Kidney (tissue), 14 donors: ENCODE data around the gene SLX1A. TPM values are rescaled to one million over a fixed set of nuclear protein-coding genes. Genes with fewer than 3 reads are reported as not detected.

Experiments used
- DNase-seq, 5 donors: peaks; one replicate each; pipeline ENCODE4 v3.0.0-alpha.2; 2013 to 2020
- FAIRE-seq: peaks from 2 replicates; lab custom pipeline; 2012; peaks lifted over from hg19 to GRCh38; lab: Jason Lieb, UNC
- H3K27ac ChIP-seq, 2 donors: one replicate each; pipeline ENCODE4 v1.7.0; 2013; ENCODE audit warnings: low read depth in 2 of 2, low read length in 2 of 2, inconsistent platforms in 1 of 2
- H3K27me3 ChIP-seq: one replicate; pipeline ENCODE4 v1.7.1; 2013; ENCODE audit warnings: low read length, inconsistent platforms; ENCODE audit not compliant: control insufficient read depth, insufficient read depth
- H3K36me3 ChIP-seq, 3 donors: one replicate each; pipeline versions ENCODE4 v1.7.0 to v1.7.1; 2013; ENCODE audit warnings: low read length in 3 of 3, control low read depth in 1 of 3, inconsistent platforms in 1 of 3; ENCODE audit not compliant: insufficient read depth in 3 of 3, control insufficient read depth in 2 of 3
- H3K4me1 ChIP-seq, 3 donors: one replicate each; pipeline versions ENCODE4 v1.7.0 to v1.7.1; 2013; ENCODE audit warnings: low read length in 3 of 3, inconsistent platforms in 1 of 3, low read depth in 1 of 3; ENCODE audit not compliant: control insufficient read depth in 2 of 3, insufficient read depth in 2 of 3
- H3K4me3 ChIP-seq, 3 donors: one replicate each; pipeline versions ENCODE4 v1.7.0 to v1.8.1; 2013; ENCODE audit warnings: low read length in 3 of 3, control low read depth in 1 of 3, inconsistent platforms in 1 of 3
- H3K9ac ChIP-seq, 3 donors: one replicate each; pipeline versions ENCODE4 v1.7.0 to v1.7.1; 2013; ENCODE audit warnings: low read length in 3 of 3, control low read depth in 1 of 3, inconsistent platforms in 1 of 3
- H3K9me3 ChIP-seq, 3 donors: one replicate each; pipeline versions ENCODE4 v1.7.0 to v1.7.1; 2013; ENCODE audit warnings: low read length in 3 of 3, control low read depth in 1 of 3, inconsistent platforms in 1 of 3; ENCODE audit not compliant: control insufficient read depth in 2 of 3, insufficient read depth in 1 of 3
- intact Hi-C: fragments of 100-400 bp; cut with DNase I; formaldehyde crosslinking; loops from one replicate; pipeline ENCODE4 v1.11.1; 2022
- polyA plus RNA-seq: library from polyadenylated mRNA; stranded (reverse); fragments of 350-450 nt; fragmentation: Illumina TruSeq; extraction: RNeasy Lipid Tissue Mini Kit (QIAGEN cat#74804); gene quantifications from one replicate; pipeline ENCODE4 v1.2.3, GENCODE V29; 2014; ENCODE audit warnings: low read depth, low replicate concordance; ENCODE audit not compliant: insufficient read depth
- total RNA-seq: library from RNA; stranded (reverse); fragmentation: NEBNext Ultra II Directional; extraction: Animal tissue kit (Norgen Biotek cat#: 25700); gene quantifications from one replicate; pipeline ENCODE4 v1.2.1, GENCODE V29; 2021
- TF ChIP-seq, protein P1 (sequence below): IDR thresholded peaks from 3 replicates; pipeline ENCODE4 v1.5.1; 2012; ENCODE audit warnings: mild to moderate bottlenecking, moderate library complexity, borderline replicate concordance; ENCODE audit not compliant: insufficient read depth; ENCODE audit errors: extremely low read depth
- donor health status: control.
- donor health status: control.
- donor health status: control.
- donor health status: control.
- donor health status: control.
- donor health status: DM: yes; HTN: yes; CAD: no.
- donor health status: Normal renal cell carcinoma (clear cell type).

Gene SLX1A
- total and polyA plus RNA-seq, 2 donors from 2014 or later: 35.4 to 51.3 TPM

DNA sequence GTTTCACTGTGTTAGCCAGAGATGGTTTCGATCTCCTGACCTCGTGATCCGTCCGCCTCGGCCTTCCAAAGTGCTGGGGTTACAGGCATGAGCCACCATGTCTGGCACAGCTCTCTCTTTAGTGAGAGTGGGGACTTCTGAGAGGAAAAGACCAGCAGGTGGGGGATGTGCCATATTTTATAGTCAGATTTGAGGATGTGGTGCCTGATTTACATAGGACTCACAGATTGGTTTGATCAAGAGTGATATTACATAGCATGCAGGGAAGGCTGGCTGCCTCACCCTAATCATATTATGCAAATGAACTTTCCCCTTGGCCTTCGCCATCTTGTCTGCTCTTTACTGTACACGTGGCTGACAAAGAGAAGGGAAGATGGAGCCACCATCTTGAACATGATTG lies 42.6 kb upstream of the SLX1A start:
- no peak for FAIRE-seq
- DNase-seq: no peak
- H3K27me3 ChIP-seq: no peaks in the 10 kb centered on the region
- TF ChIP-seq, protein P1, sequence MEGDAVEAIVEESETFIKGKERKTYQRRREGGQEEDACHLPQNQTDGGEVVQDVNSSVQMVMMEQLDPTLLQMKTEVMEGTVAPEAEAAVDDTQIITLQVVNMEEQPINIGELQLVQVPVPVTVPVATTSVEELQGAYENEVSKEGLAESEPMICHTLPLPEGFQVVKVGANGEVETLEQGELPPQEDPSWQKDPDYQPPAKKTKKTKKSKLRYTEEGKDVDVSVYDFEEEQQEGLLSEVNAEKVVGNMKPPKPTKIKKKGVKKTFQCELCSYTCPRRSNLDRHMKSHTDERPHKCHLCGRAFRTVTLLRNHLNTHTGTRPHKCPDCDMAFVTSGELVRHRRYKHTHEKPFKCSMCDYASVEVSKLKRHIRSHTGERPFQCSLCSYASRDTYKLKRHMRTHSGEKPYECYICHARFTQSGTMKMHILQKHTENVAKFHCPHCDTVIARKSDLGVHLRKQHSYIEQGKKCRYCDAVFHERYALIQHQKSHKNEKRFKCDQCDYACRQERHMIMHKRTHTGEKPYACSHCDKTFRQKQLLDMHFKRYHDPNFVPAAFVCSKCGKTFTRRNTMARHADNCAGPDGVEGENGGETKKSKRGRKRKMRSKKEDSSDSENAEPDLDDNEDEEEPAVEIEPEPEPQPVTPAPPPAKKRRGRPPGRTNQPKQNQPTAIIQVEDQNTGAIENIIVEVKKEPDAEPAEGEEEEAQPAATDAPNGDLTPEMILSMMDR: no peak
- no peak overlapping the region for H3K9ac ChIP-seq
- H3K4me1 ChIP-seq: no peaks in the 10 kb centered on the region
- peaks cover 0 to 5% (median 0%) of the 10 kb centered on the region in 3 donors for H3K9me3 ChIP-seq
- no peak overlapping the region for H3K4me3 ChIP-seq
- H3K27ac ChIP-seq: no peak overlapping the region
- intact Hi-C loops: no loop called here
- H3K36me3 ChIP-seq: no peaks in the 10 kb centered on the region

DNA sequence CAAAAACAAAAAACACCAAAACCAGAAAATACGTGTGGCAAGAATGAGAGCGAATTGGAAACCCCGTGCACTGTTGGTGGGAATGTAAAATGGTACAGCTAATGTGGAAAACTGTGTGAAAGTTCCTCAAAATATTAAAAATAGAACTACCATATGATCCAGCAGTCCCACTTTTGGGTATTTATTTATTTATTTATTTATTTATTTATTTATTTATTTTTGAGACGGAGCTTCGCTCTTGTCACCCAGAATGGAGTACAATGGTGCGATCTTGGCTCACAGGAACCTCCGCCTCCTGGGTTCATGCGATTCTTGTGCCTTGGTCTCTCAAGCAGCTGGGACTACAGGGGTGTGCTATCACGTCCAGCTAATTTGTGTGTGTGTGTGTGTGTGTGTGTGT lies 41.2 kb upstream of the SLX1A start:
- Histone ChIP-seq H3K9me3 (peaks cover 0 to 5% (median 0%) of the 10 kb centered on the region in 3 donors), H3K27me3 (no peaks in the 10 kb centered on the region), H3K27ac (no peak overlapping the region), H3K4me3 (no peak overlapping the region), H3K4me1 (no peaks in the 10 kb centered on the region), H3K36me3 (no peaks in the 10 kb centered on the region), H3K9ac (no peak overlapping the region)
- no peak for FAIRE-seq
- no peak for DNase-seq
- intact Hi-C loops: no loop called here
- TF ChIP-seq, protein P1: no peak

DNA sequence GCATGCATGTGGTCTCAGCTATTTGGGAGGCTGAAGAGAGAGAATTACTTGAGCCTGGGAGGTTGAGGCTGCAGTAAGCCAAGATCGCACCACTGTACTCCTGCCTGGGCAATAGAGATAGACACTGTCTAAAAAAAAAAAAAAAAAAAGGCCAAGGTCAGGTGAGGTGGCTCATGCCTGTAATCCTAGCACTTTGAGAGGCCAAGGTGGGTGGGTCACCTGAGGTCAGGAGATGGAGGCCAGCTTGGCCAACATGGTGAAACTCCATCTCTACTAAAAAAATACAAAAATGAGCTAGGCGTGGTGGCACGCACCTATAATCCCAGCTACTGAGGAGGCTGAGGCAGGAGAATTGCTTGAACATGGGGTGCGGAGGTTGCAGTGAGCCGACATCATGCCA lies 38.5 kb upstream of the SLX1A start:
- no peak overlapping the region for H3K4me3 ChIP-seq
- no peaks in the 10 kb centered on the region for H3K9me3 ChIP-seq
- no peaks in the 10 kb centered on the region for H3K27me3 ChIP-seq
- no peak for DNase-seq
- H3K4me1 ChIP-seq: no peaks in the 10 kb centered on the region
- intact Hi-C loops: no loop called here
- TF ChIP-seq, protein P1: no peak
- no peak for FAIRE-seq
- H3K27ac ChIP-seq: no peak overlapping the region
- no peaks in the 10 kb centered on the region for H3K36me3 ChIP-seq
- no peak overlapping the region for H3K9ac ChIP-seq

DNA sequence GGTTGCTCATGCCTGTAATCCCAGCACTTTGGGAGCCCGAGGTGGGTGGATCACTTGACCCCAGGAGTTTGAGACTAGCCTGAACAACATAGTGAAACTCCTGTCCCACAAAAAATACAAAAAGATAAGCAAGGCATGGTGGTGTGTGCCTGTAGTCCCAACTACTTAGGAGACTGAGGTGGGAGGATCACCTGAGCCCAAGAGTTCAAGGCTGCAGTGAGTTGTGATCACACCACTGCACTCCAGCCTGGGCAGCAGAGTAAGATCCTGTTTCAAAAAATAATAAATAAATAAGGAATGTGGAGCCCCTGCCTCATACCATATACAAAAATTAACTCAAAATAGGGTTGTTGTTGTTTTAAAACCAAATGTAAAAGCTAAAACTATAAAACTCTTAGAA lies 36.5 kb upstream of the SLX1A start:
- no peak for FAIRE-seq
- Histone ChIP-seq H3K27ac (no peak overlapping the region), H3K4me1 (no peaks in the 10 kb centered on the region), H3K9me3 (no peaks in the 10 kb centered on the region), H3K9ac (no peak overlapping the region), H3K36me3 (no peaks in the 10 kb centered on the region), H3K4me3 (no peak overlapping the region), H3K27me3 (no peaks in the 10 kb centered on the region)
- intact Hi-C loops: no loop called here
- no peak for DNase-seq
- TF ChIP-seq, protein P1: no peak
